K562 (cell line): ENCODE results near the gene FAM174C. TPM values are rescaled to one million over a fixed set of nuclear protein-coding genes. Genes with fewer than 3 reads are reported as not detected.

Experiments
- BRCA1 ChIP-seq, 2 experiments: fragments of 450-650 bp in 1 of 2; sonication (generic) in 1 of 2; formaldehyde crosslinking in 1 of 2; IDR thresholded peaks; 2 replicates each; pipeline versions ENCODE4 v1.5.0 to v1.6.1; 2017 to 2020; ENCODE audit warnings: mild to moderate bottlenecking in 1 of 2, missing genetic modification reagents in 1 of 2
- CXXC5 ChIP-seq: fragments of 250-450 bp; sonication (Bioruptor Pico); IDR thresholded peaks from 2 replicates; pipeline ENCODE4 v1.8.0; 2022; ENCODE audit warnings: inconsistent platforms, mild to moderate bottlenecking, moderate library complexity
- FOXJ3 ChIP-seq: sonication (generic); formaldehyde crosslinking; IDR thresholded peaks from 2 replicates; pipeline ENCODE4 v1.4.0; 2020; ENCODE audit warnings: mild to moderate bottlenecking, missing genetic modification reagents
- NCOA6 ChIP-seq: fragments of 450-650 bp; IDR thresholded peaks from 2 replicates; pipeline ENCODE4 v1.6.1; 2017; ENCODE audit warnings: mild to moderate bottlenecking
- NFRKB ChIP-seq: fragments of 450-650 bp; IDR thresholded peaks from 2 replicates; pipeline ENCODE4 v1.6.1; 2016; ENCODE audit warnings: low read depth
- NRF1 ChIP-seq, 2 experiments: fragments of 450-650 bp; IDR thresholded peaks in 1 of 2; conservative IDR thresholded peaks in 1 of 2; 2 replicates each; pipeline ENCODE4 v1.6.1; 2014; ENCODE audit warnings: mild to moderate bottlenecking in 2 of 2
- POLR2B ChIP-seq: fragments of 450-650 bp; IDR thresholded peaks from 2 replicates; pipeline ENCODE4 v1.6.1; 2018; ENCODE audit warnings: low read depth; ENCODE audit not compliant: partially characterized antibody
- RBM17 ChIP-seq: fragments of 200-400 bp; formaldehyde crosslinking; IDR thresholded peaks from 2 replicates; pipeline ENCODE4 v1.6.1; 2017; ENCODE audit warnings: low read depth, mild to moderate bottlenecking, low read length, borderline replicate concordance
- RBM34 ChIP-seq: fragments of 200-400 bp; formaldehyde crosslinking; IDR thresholded peaks from 2 replicates; pipeline ENCODE4 v1.6.1; 2018; ENCODE audit warnings: low read length, borderline replicate concordance; ENCODE audit not compliant: insufficient read depth
- SIN3A ChIP-seq, 2 experiments: fragments of 150-350 bp in 1 of 2; IDR thresholded peaks; 2 replicates each; pipeline ENCODE4 v1.6.1; 2011 to 2016; ENCODE audit warnings: borderline replicate concordance in 2 of 2, low read depth in 2 of 2, low read length in 2 of 2, mild to moderate bottlenecking in 2 of 2, moderate library complexity in 2 of 2; ENCODE audit not compliant: control insufficient read depth in 1 of 2
- SIN3B ChIP-seq: fragments of 450-650 bp; IDR thresholded peaks from 2 replicates; pipeline ENCODE4 v1.6.1; 2017; ENCODE audit warnings: low read depth, mild to moderate bottlenecking, moderate library complexity
- SMARCA5 ChIP-seq: fragments of 450-650 bp; IDR thresholded peaks from 2 replicates; pipeline ENCODE4 v1.6.1; 2016
- SNRNP70 ChIP-seq: fragments of 200-400 bp; formaldehyde crosslinking; optimal IDR thresholded peaks from 2 replicates; pipeline ENCODE3; 2017; ENCODE audit warnings: low read depth, low read length
- SRSF1 ChIP-seq: fragments of 200-400 bp; formaldehyde crosslinking; IDR thresholded peaks from 2 replicates; pipeline ENCODE4 v1.6.1; 2017; ENCODE audit warnings: mild to moderate bottlenecking, low read depth, low read length, moderate library complexity
- TSC22D4 ChIP-seq: fragments of 450-650 bp; IDR thresholded peaks from 2 replicates; pipeline ENCODE4 v1.6.1; 2016; ENCODE audit warnings: missing genetic modification characterization, missing biosample characterization, control low read depth
- ZNF511 ChIP-seq: sonication (generic); formaldehyde crosslinking; IDR thresholded peaks from 2 replicates; pipeline ENCODE4 v1.8.0; 2022; ENCODE audit warnings: mild to moderate bottlenecking, missing genetic modification reagents
- ZNF551 ChIP-seq: fragments of 250-450 bp; sonication (Bioruptor Pico); IDR thresholded peaks from 2 replicates; pipeline ENCODE4 v1.5.0; 2021; ENCODE audit warnings: mild to moderate bottlenecking, moderate library complexity
- ZNF75A ChIP-seq: fragments of 450-650 bp; formaldehyde crosslinking; IDR thresholded peaks from 2 replicates; pipeline ENCODE4 v1.4.0; 2020; ENCODE audit warnings: mild to moderate bottlenecking
- polyA plus RNA-seq, 8 experiments: library from polyadenylated mRNA; depleted of rRNA in 4 of 8; stranded (reverse) in 5 of 8; unstranded in 3 of 8; fragments of >200 nt; fragmentation: Nextera tagmentation in 2 of 8; fragmentation: Illumina TruSeq in 1 of 8; extraction: Ambion mirVana in 2 of 8; extraction: Trizol in 1 of 8; gene quantifications; 2 replicates each; pipeline versions ENCODE4 v1.2.1 to v1.2.3, GENCODE V29; 2011 to 2014; ENCODE audit warnings: inconsistent platforms in 1 of 8, missing spikeins in 1 of 8
- total RNA-seq, 7 experiments: library from RNA; depleted of rRNA in 6 of 7; stranded (reverse); fragments of >200 nt in 6 of 7; fragmentation: Illumina TruSeq in 2 of 7; extraction: Trizol in 2 of 7; gene quantifications; 2 replicates each; pipeline versions ENCODE4 v1.2.1 to v1.2.3, GENCODE V29; 2011 to 2021; ENCODE audit warnings: low replicate concordance in 1 of 7
- TF ChIP-seq, protein P1 (sequence below): fragments of 450-650 bp; formaldehyde crosslinking; IDR thresholded peaks from 2 replicates; pipeline ENCODE4 v1.4.0; 2020; ENCODE audit warnings: mild to moderate bottlenecking, moderate library complexity
- TF ChIP-seq, protein P2 (sequence below): fragments of 450-650 bp; IDR thresholded peaks from 2 replicates; pipeline ENCODE4 v1.6.1; 2016; ENCODE audit warnings: low read depth

The FAM174C gene
- total and polyA plus RNA-seq, 9 of the 15 experiments (the other 6 are each of a cell fraction or from before 2014, with no cell fraction given): 0.66 to 89.6 (median 20.3) TPM

DNA sequence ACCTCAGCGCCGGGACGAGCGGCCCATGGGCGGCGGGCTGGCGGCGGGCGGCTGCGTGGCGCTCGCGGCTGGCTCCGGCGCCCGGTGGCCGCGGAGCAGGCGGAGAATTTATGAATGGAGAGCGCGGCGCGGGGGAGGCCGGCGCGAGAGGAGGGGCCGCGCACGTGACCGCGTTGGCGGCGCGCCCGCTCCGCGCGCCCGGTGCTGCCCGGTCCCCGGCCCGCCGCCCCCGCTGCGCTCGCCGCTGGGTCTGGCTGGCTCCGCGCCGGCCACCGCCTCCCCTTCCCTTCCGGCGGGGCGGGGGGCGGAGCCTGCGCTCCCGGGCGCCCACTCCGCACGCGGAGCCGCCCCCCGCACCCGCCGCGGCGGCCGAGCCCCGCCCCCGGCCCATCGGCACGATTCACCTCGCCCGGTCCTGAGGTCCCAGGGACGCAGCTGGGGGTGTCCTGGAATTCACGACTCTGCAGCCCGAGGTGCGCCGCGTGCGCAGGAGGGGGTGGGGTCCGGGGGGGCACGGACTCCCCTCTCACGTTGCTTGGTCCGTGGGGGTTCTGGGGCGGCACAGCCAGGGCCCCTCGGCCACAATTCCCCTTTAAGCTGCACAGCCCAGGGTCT lies 37.5 kb upstream of the FAM174C start, which contains the start of gene CBARP (continued):
- TF ChIP-seq SIN3B (no peak), ZNF511 (CRISPR knock-in tag) (no peak), ZNF75A (CRISPR knock-in tag) (no peak), RBM17 (no peak), SIN3A (IDR thresholded peaks at IDR 0.05; ENCODE audit: borderline replicate concordance in 2 of 2, control insufficient read depth in 1 of 2, low read depth in 2 of 2, low read length in 2 of 2) (no peak; a peak in 1 of 4 replicates), NFRKB (no peak), TSC22D4 (tag) (no peak), BRCA1 (IDR thresholded peaks at IDR 0.05) (no peak), BRCA1 (CRISPR knock-in tag; IDR thresholded peaks at IDR 0.05) (no peak), RBM34 (no peak), POLR2B (no peak), SRSF1 (no peak), SNRNP70 (no peak), NCOA6 (no peak), ZNF551 (no peak), FOXJ3 (CRISPR knock-in tag) (no peak), SMARCA5 (no peak), CXXC5 (CRISPR knock-in tag) (peak; percentile 85), NRF1 (conservative IDR thresholded peaks at IDR 0.05 in 1 of 2, IDR thresholded peaks at IDR 0.05 in 1 of 2) (peak; percentile 19 to 22; a peak in 1 of 4 replicates)
- TF ChIP-seq, protein P1, sequence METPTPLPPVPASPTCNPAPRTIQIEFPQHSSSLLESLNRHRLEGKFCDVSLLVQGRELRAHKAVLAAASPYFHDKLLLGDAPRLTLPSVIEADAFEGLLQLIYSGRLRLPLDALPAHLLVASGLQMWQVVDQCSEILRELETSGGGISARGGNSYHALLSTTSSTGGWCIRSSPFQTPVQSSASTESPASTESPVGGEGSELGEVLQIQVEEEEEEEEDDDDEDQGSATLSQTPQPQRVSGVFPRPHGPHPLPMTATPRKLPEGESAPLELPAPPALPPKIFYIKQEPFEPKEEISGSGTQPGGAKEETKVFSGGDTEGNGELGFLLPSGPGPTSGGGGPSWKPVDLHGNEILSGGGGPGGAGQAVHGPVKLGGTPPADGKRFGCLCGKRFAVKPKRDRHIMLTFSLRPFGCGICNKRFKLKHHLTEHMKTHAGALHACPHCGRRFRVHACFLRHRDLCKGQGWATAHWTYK (CRISPR knock-in tag): no peak
- TF ChIP-seq, protein P2, sequence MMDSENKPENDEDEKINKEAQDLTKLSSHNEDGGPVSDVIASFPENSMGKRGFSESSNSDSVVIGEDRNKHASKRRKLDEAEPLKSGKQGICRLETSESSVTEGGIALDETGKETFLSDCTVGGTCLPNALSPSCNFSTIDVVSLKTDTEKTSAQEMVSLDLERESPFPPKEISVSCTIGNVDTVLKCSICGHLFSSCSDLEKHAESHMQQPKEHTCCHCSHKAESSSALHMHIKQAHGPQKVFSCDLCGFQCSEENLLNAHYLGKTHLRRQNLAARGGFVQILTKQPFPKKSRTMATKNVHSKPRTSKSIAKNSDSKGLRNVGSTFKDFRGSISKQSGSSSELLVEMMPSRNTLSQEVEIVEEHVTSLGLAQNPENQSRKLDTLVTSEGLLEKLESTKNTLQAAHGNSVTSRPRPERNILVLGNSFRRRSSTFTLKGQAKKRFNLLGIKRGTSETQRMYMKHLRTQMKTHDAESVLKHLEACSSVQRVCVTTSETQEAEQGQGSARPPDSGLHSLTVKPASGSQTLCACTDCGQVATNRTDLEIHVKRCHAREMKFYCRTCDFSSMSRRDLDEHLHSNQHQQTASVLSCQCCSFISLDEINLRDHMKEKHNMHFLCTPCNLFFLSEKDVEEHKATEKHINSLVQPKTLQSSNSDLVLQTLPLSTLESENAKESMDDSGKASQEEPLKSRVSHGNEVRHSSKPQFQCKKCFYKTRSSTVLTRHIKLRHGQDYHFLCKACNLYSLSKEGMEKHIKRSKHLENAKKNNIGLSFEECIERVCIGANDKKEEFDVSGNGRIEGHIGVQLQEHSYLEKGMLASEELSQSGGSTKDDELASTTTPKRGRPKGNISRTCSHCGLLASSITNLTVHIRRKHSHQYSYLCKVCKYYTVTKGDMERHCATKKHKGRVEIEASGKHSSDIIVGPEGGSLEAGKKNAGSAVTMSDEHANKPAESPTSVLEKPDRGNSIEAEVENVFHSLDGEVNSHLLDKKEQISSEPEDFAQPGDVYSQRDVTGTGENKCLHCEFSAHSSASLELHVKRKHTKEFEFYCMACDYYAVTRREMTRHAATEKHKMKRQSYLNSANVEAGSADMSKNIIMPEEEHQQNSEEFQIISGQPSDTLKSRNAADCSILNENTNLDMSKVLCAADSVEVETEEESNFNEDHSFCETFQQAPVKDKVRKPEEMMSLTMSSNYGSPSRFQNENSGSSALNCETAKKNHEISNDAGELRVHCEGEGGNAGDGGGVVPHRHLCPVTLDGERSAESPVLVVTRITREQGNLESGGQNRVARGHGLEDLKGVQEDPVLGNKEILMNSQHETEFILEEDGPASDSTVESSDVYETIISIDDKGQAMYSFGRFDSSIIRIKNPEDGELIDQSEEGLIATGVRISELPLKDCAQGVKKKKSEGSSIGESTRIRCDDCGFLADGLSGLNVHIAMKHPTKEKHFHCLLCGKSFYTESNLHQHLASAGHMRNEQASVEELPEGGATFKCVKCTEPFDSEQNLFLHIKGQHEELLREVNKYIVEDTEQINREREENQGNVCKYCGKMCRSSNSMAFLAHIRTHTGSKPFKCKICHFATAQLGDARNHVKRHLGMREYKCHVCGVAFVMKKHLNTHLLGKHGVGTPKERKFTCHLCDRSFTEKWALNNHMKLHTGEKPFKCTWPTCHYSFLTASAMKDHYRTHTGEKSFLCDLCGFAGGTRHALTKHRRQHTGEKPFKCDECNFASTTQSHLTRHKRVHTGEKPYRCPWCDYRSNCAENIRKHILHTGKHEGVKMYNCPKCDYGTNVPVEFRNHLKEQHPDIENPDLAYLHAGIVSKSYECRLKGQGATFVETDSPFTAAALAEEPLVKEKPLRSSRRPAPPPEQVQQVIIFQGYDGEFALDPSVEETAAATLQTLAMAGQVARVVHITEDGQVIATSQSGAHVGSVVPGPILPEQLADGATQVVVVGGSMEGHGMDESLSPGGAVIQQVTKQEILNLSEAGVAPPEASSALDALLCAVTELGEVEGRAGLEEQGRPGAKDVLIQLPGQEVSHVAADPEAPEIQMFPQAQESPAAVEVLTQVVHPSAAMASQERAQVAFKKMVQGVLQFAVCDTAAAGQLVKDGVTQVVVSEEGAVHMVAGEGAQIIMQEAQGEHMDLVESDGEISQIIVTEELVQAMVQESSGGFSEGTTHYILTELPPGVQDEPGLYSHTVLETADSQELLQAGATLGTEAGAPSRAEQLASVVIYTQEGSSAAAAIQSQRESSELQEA: no peak
